ENCODE results near the gene MAP1B.

The MAP1B gene

GRCh38 chr5:72224946-72225463, 117.7 kb downstream of the MAP1B start:
- no peak for DNase-seq (ENCODE audit: low read depth in 2 of 2)

- DNase-seq (ENCODE audit: low read depth in 2 of 2): no peak
Measured at GRCh38 chr5:72225741-72226140, 118.5 kb downstream of the MAP1B start.

GRCh38 chr5:72226950-72227349, 119.7 kb downstream of the MAP1B start:
- no peak for DNase-seq (ENCODE audit: low read depth in 2 of 2)

- no peak for DNase-seq (ENCODE audit: low read depth in 2 of 2)
Measured at GRCh38 chr5:72228960-72229359, 121.7 kb downstream of the MAP1B start.

- DNase-seq (ENCODE audit: low read depth in 2 of 2): no peak
Measured at GRCh38 chr5:72231991-72232703, 124.9 kb downstream of the MAP1B start.

- DNase-seq (ENCODE audit: low read depth in 2 of 2): no peak
Measured at GRCh38 chr5:72232838-72233237, 125.6 kb downstream of the MAP1B start.

GRCh38 chr5:72233835-72234234, 126.6 kb downstream of the MAP1B start:
- no peak for DNase-seq (ENCODE audit: low read depth in 2 of 2)

GRCh38 chr5:72234265-72234700, 127.0 kb downstream of the MAP1B start:
- peak in 1 of 2 donors; percentile 6 for DNase-seq (ENCODE audit: low read depth in 2 of 2)

- DNase-seq (ENCODE audit: low read depth in 2 of 2): no peak
Measured at GRCh38 chr5:72234868-72235267, 127.6 kb downstream of the MAP1B start.

GRCh38 chr5:72235725-72236124, 128.4 kb downstream of the MAP1B start:
- no peak for DNase-seq (ENCODE audit: low read depth in 2 of 2)

GRCh38 chr5:72237415-72237814, 130.1 kb downstream of the MAP1B start:
- DNase-seq (ENCODE audit: low read depth in 2 of 2): no peak

GRCh38 chr5:72237879-72238278, 130.6 kb downstream of the MAP1B start:
- DNase-seq (ENCODE audit: low read depth in 2 of 2): no peak

- no peak for DNase-seq (ENCODE audit: low read depth in 2 of 2)
Measured at GRCh38 chr5:72238712-72239445, 131.6 kb downstream of the MAP1B start.

GRCh38 chr5:72241346-72242003, 134.2 kb downstream of the MAP1B start:
- DNase-seq (ENCODE audit: low read depth in 2 of 2): no peak

- no peak for DNase-seq (ENCODE audit: low read depth in 2 of 2)
Measured at GRCh38 chr5:72242796-72243475, 135.7 kb downstream of the MAP1B start.

- no peak for DNase-seq (ENCODE audit: low read depth in 2 of 2)
Measured at GRCh38 chr5:72243706-72244105, 136.4 kb downstream of the MAP1B start.

GRCh38 chr5:72244862-72245371, 137.6 kb downstream of the MAP1B start:
- no peak for DNase-seq (ENCODE audit: low read depth in 2 of 2)

- DNase-seq (ENCODE audit: low read depth in 2 of 2): no peak
Measured at GRCh38 chr5:72245546-72245945, 138.3 kb downstream of the MAP1B start.

- DNase-seq (ENCODE audit: low read depth in 2 of 2): no peak
Measured at GRCh38 chr5:72245951-72246532, 138.8 kb downstream of the MAP1B start.

GRCh38 chr5:72246954-72247442, 139.7 kb downstream of the MAP1B start:
- DNase-seq (ENCODE audit: low read depth in 2 of 2): no peak

- DNase-seq (ENCODE audit: low read depth in 2 of 2): no peak
Measured at GRCh38 chr5:72248410-72248981, 141.2 kb downstream of the MAP1B start.
